ENCODE measurements around the gene OLFML2A. TPM values are rescaled to one million over a fixed set of nuclear protein-coding genes. Genes with fewer than 3 reads are reported as not detected.

The OLFML2A gene
- total RNA-seq, 4 donors from 2014 or later = 44.7 to 328 (median 169) TPM

GRCh38 chr9:124809211-124809610 lies 32.3 kb downstream of the OLFML2A start:
- no peaks in the 10 kb centered on the region for H3K27me3 ChIP-seq
- H3K27ac ChIP-seq = peak overlapping the region in 1 of 4 donors; percentile 19
- no peaks in the 10 kb centered on the region for H3K9me3 ChIP-seq
- 86 to 95% methylated on average over 6 of the region's 6 CpGs for WGBS, 2 donors
- peaks cover 0 to 37% (median 0%) of the 10 kb centered on the region in 3 donors for H3K36me3 ChIP-seq
- H3K4me1 ChIP-seq = peaks cover 0 to 40% (median 31%) of the 10 kb centered on the region in 4 donors
- DNase-seq (ENCODE audit: low spot score in 2 of 2) = no peak
- TF ChIP-seq POLR2A (IDR thresholded peaks at IDR 0.05) (no peak), EP300 (IDR thresholded peaks at IDR 0.05) (no peak), CTCF (IDR thresholded peaks at IDR 0.05) (no peak)
- no peak overlapping the region for H3K4me3 ChIP-seq

GRCh38 chr9:124809741-124810500 lies 33.0 kb downstream of the OLFML2A start:
- Histone ChIP-seq H3K27ac (peak overlapping the region in 2 of 4 donors; percentile 87 to 93), H3K4me1 (peaks cover 0 to 44% (median 33%) of the 10 kb centered on the region in 4 donors), H3K4me3 (no peak overlapping the region), H3K27me3 (no peaks in the 10 kb centered on the region), H3K9me3 (no peaks in the 10 kb centered on the region), H3K36me3 (peaks cover 0 to 30% (median 0%) of the 10 kb centered on the region in 3 donors)
- TF ChIP-seq POLR2A (IDR thresholded peaks at IDR 0.05) (no peak), CTCF (IDR thresholded peaks at IDR 0.05) (no peak), EP300 (IDR thresholded peaks at IDR 0.05) (no peak)
- DNase-seq (ENCODE audit: low spot score in 2 of 2) = no peak
- WGBS, 2 donors = 94 to 95% methylated on average over 55 to 56 of the region's 60 CpGs

GRCh38 chr9:124810663-124811355 lies 33.9 kb downstream of the OLFML2A start:
- DNase-seq (ENCODE audit: low spot score in 2 of 2) = no peak
- peak overlapping the region; percentile 50 to 93 (median 76) for H3K27ac ChIP-seq
- TF ChIP-seq POLR2A (IDR thresholded peaks at IDR 0.05) (no peak), EP300 (IDR thresholded peaks at IDR 0.05) (peak in 1 of 2 donors; percentile 55), CTCF (IDR thresholded peaks at IDR 0.05) (no peak)
- no peaks in the 10 kb centered on the region for H3K9me3 ChIP-seq
- peaks cover 0 to 44% (median 33%) of the 10 kb centered on the region in 4 donors for H3K4me1 ChIP-seq
- peaks cover 0 to 25% (median 0%) of the 10 kb centered on the region in 3 donors for H3K36me3 ChIP-seq
- WGBS, 2 donors = 30 to 33% methylated on average over 12 of the region's 12 CpGs
- H3K27me3 ChIP-seq = no peaks in the 10 kb centered on the region
- H3K4me3 ChIP-seq = no peak overlapping the region

GRCh38 chr9:124812441-124812876 lies 35.5 kb downstream of the OLFML2A start:
- DNase-seq (ENCODE audit: low spot score in 2 of 2) = peak; percentile 33 to 34
- Histone ChIP-seq H3K4me3 (no peak overlapping the region), H3K9me3 (no peaks in the 10 kb centered on the region), H3K4me1 (peaks cover 0 to 44% (median 33%) of the 10 kb centered on the region in 4 donors), H3K27me3 (no peaks in the 10 kb centered on the region), H3K36me3 (peaks cover 0 to 25% (median 0%) of the 10 kb centered on the region in 3 donors), H3K27ac (peak overlapping the region; percentile 50 to 93 (median 76))
- TF ChIP-seq POLR2A (IDR thresholded peaks at IDR 0.05) = no peak
- TF ChIP-seq EP300 (IDR thresholded peaks at IDR 0.05) = peak in 1 of 2 donors; percentile 47
- WGBS, 2 donors = 28 to 43% methylated on average over 6 of the region's 6 CpGs

GRCh38 chr9:124813041-124813440 lies 36.1 kb downstream of the OLFML2A start:
- peaks cover 0 to 44% (median 33%) of the 10 kb centered on the region in 4 donors for H3K4me1 ChIP-seq
- H3K9me3 ChIP-seq = no peaks in the 10 kb centered on the region
- TF ChIP-seq POLR2A (IDR thresholded peaks at IDR 0.05) = no peak
- no peak for TF ChIP-seq CTCF (IDR thresholded peaks at IDR 0.05)
- no peak for TF ChIP-seq EP300 (IDR thresholded peaks at IDR 0.05)
- peaks cover 0 to 25% (median 0%) of the 10 kb centered on the region in 3 donors for H3K36me3 ChIP-seq
- DNase-seq (ENCODE audit: low spot score in 2 of 2) = no peak
- H3K27ac ChIP-seq = peak overlapping the region; percentile 50 to 93 (median 76)
- 64 to 72% methylated on average over 7 of the region's 7 CpGs for WGBS, 2 donors
- no peaks in the 10 kb centered on the region for H3K27me3 ChIP-seq
- H3K4me3 ChIP-seq = no peak overlapping the region
